ENCODE data around the gene ARHGAP6.

GRCh38 chrX:11566789-11567188, 98.9 kb downstream of the ARHGAP6 start:
- TF ChIP-seq EP300 (IDR thresholded peaks at IDR 0.05) (no peak), POLR2A (IDR thresholded peaks at IDR 0.05) (no peak), CTCF (IDR thresholded peaks at IDR 0.05) (no peak), POLR2AphosphoS5 (IDR thresholded peaks at IDR 0.05) (no peak)
